HCT116 (cell line): ENCODE results near the gene SPIRE2. TPM values are rescaled to one million over a fixed set of nuclear protein-coding genes. Genes with fewer than 3 reads are reported as not detected.

ENCODE experiments used
- ATAC-seq: fragments of 200-7000 bp; cut with Tn5 transposase; 2 replicates; pipeline ENCODE4 v1.9.1; 2020; ENCODE audit warnings: mild to moderate bottlenecking, moderate library complexity
- BruUV-seq: library from RNA; stranded (reverse); fragments of 400-500 nt; replicated peaks from 2 replicates; lab custom pipeline; 2021; lab: Mats Ljungman, UMichigan
- CTCF ChIA-PET: fragments of 300-600 bp; sonication (Branson Sonifier 250); formaldehyde crosslinking; loops from one replicate; lab custom pipeline; 2021; ENCODE audit warnings: antibody characterized with exemption; lab: Charles Lee
- POLR2A ChIA-PET: fragments of 300-600, 350-600 bp; sonication (Branson Sonifier 250); formaldehyde crosslinking; loops from one replicate; lab custom pipeline; 2021; ENCODE audit warnings: antibody characterized with exemption; lab: Charles Lee
- RAD21 ChIA-PET, 2 experiments: fragments of 300-600 bp; sonication (Branson Sonifier 250); formaldehyde crosslinking; loops; one replicate each; lab custom pipeline; 2023; ENCODE audit warnings: low total read pairs in 2 of 2; ENCODE audit not compliant: uncharacterized antibody in 2 of 2, unreplicated experiment in 2 of 2, low non-redundant PET in 1 of 2; lab: Charles Lee
- DNase-seq: peaks from one replicate; pipeline ENCODE4 v3.0.0-alpha.2; 2010; ENCODE audit warnings: low read depth, low spot score
- H2AFZ ChIP-seq: fragments of 200-600 bp; shearing (Covaris generic), sonication (generic); 2 replicates; pipeline ENCODE4 v1.6.1; 2017; ENCODE audit warnings: low read depth, mixed run types, mixed read lengths, antibody characterized with exemption, low read length; ENCODE audit not compliant: poor library complexity, severe bottlenecking
- H3K27ac ChIP-seq: 2 replicates; pipeline ENCODE4 v1.5.1; 2012; ENCODE audit warnings: low read depth, low read length
- H3K27me3 ChIP-seq: fragments of 200-600 bp; sonication (generic); 2 replicates; pipeline ENCODE4 v1.6.1; 2016; ENCODE audit warnings: mixed run types, low read length, mixed read lengths; ENCODE audit not compliant: insufficient read depth
- H3K36me3 ChIP-seq, 2 experiments: fragments of 200-500 bp in 1 of 2; fragments of 200-600 bp in 1 of 2; sonication (Bioruptor generic) in 1 of 2; sonication (generic) in 1 of 2; 2 replicates each; pipeline versions ENCODE4 v1.5.1 to v1.6.1; 2014 to 2016; ENCODE audit warnings: low read length in 2 of 2, inconsistent platforms in 1 of 2, mixed read lengths in 1 of 2, mixed run types in 1 of 2; ENCODE audit not compliant: insufficient read depth in 2 of 2, control insufficient read depth in 1 of 2
- H3K4me1 ChIP-seq, 2 experiments: fragments of 200-600 bp in 1 of 2; sonication (generic) in 1 of 2; 2 replicates each; pipeline versions ENCODE4 v1.5.1 to v1.6.1; 2012 to 2017; ENCODE audit warnings: low read length in 2 of 2, inconsistent platforms in 1 of 2, mild to moderate bottlenecking in 1 of 2, mixed read lengths in 1 of 2, mixed run types in 1 of 2, moderate library complexity in 1 of 2; ENCODE audit not compliant: insufficient read depth in 2 of 2, control insufficient read depth in 1 of 2
- H3K4me2 ChIP-seq: fragments of 200-600 bp; sonication (generic); 2 replicates; pipeline ENCODE4 v1.6.1; 2017; ENCODE audit warnings: mixed run types, low read length, mixed read lengths
- H3K4me3 ChIP-seq, 2 experiments: fragments of 200-600 bp in 1 of 2; sonication (generic) in 1 of 2; replicated peaks in 1 of 2; 2 replicates each; pipeline ENCODE4 v1.5.1; 2011 to 2016; ENCODE audit warnings: low read length in 2 of 2, control low read depth in 1 of 2, low read depth in 1 of 2, mild to moderate bottlenecking in 1 of 2, mixed read lengths in 1 of 2, mixed run types in 1 of 2
- H3K79me2 ChIP-seq: fragments of 200-600 bp; sonication (generic); 2 replicates; pipeline ENCODE4 v1.6.1; 2017; ENCODE audit warnings: mild to moderate bottlenecking, mixed run types, low read length, moderate library complexity, mixed read lengths; ENCODE audit not compliant: insufficient read depth
- H3K9ac ChIP-seq: fragments of 200-600 bp; sonication (generic); 2 replicates; pipeline ENCODE4 v1.6.1; 2016; ENCODE audit warnings: low read length, mixed read lengths
- H3K9me2 ChIP-seq: fragments of 200-600 bp; sonication (generic), shearing (Covaris generic); 2 replicates; pipeline ENCODE4 v1.6.1; 2017; ENCODE audit warnings: mixed run types, mild to moderate bottlenecking, moderate library complexity; ENCODE audit not compliant: insufficient read depth
- H3K9me3 ChIP-seq, 2 experiments: fragments of 200-500 bp in 1 of 2; fragments of 200-600 bp in 1 of 2; sonication (Bioruptor generic) in 1 of 2; sonication (generic) in 1 of 2; 2 replicates each; pipeline ENCODE4 v1.6.1; 2014 to 2017; ENCODE audit warnings: low read length in 2 of 2, mixed read lengths in 2 of 2, inconsistent platforms in 1 of 2, low read depth in 1 of 2, mild to moderate bottlenecking in 1 of 2, mixed run types in 1 of 2, moderate library complexity in 1 of 2; ENCODE audit not compliant: control insufficient read depth in 1 of 2, insufficient read depth in 1 of 2
- H4K20me1 ChIP-seq: fragments of 200-600 bp; sonication (generic), shearing (Covaris generic); 2 replicates; pipeline ENCODE4 v1.6.1; 2017; ENCODE audit warnings: mixed run types, mild to moderate bottlenecking, moderate library complexity; ENCODE audit not compliant: insufficient read depth
- CBX3 ChIP-seq: IDR thresholded peaks from 2 replicates; pipeline ENCODE4 v1.6.1; 2012; ENCODE audit warnings: low read depth
- EGR1 ChIP-seq: IDR thresholded peaks from 2 replicates; pipeline ENCODE4 v1.6.1; 2012; ENCODE audit warnings: low read depth
- ELF1 ChIP-seq: IDR thresholded peaks from 2 replicates; pipeline ENCODE4 v1.6.1; 2012; ENCODE audit warnings: low read depth, borderline replicate concordance
- EZH2 ChIP-seq: fragments of 200-600 bp; sonication (generic); IDR thresholded peaks from 2 replicates; pipeline ENCODE4 v1.6.1; 2017; ENCODE audit warnings: antibody characterized with exemption, mixed run types
- EZH2phosphoT487 ChIP-seq: fragments of 200-600 bp; IDR thresholded peaks from 2 replicates; pipeline ENCODE4 v1.6.1; 2018; ENCODE audit warnings: antibody characterized with exemption, borderline replicate concordance
- FOSL1 ChIP-seq: IDR thresholded peaks from 2 replicates; pipeline ENCODE4 v1.6.1; 2012; ENCODE audit warnings: low read depth
- JUND ChIP-seq: IDR thresholded peaks from 2 replicates; pipeline ENCODE4 v1.6.1; 2012
- RAD21 ChIP-seq: IDR thresholded peaks from 2 replicates; pipeline ENCODE4 v1.6.1; 2012; ENCODE audit warnings: low read depth, mild to moderate bottlenecking
- SIN3A ChIP-seq: IDR thresholded peaks from 2 replicates; pipeline ENCODE4 v1.6.1; 2012; ENCODE audit warnings: low read depth
- SRF ChIP-seq: IDR thresholded peaks from 2 replicates; pipeline ENCODE4 v1.6.1; 2012; ENCODE audit warnings: low read depth
- TCF7L2 ChIP-seq: IDR thresholded peaks from 2 replicates; pipeline ENCODE4 v1.7.0; 2011; ENCODE audit warnings: borderline replicate concordance, inconsistent platforms; ENCODE audit not compliant: insufficient read depth, insufficient read length; ENCODE audit errors: extremely low read depth
- YY1 ChIP-seq: IDR thresholded peaks from 2 replicates; pipeline ENCODE4 v1.6.1; 2011; ENCODE audit warnings: low read length, low read depth, moderate library complexity, mild to moderate bottlenecking; ENCODE audit not compliant: insufficient replicate concordance; ENCODE audit errors: extremely low read depth
- ZNF274 ChIP-seq: fragments of 200-500 bp; sonication (Bioruptor generic); IDR thresholded peaks from 2 replicates; pipeline ENCODE4 v1.6.1; 2014; ENCODE audit warnings: mild to moderate bottlenecking, low read depth, low read length, inconsistent platforms
- intact Hi-C: fragments of 100-400 bp; cut with micrococcal nuclease; formaldehyde crosslinking; loops from 2 replicates; pipeline ENCODE4 v1.10.0; 2022
- total RNA-seq: library from RNA; stranded (reverse); gene quantifications from one replicate; pipeline ENCODE4 v1.2.1, GENCODE V29; 2021; ENCODE audit not compliant: unreplicated experiment
- TF ChIP-seq, protein P1 (sequence below): IDR thresholded peaks from 2 replicates; pipeline ENCODE4 v1.6.1; 2012; ENCODE audit warnings: low read depth
- TF ChIP-seq, protein P2 (sequence below): IDR thresholded peaks from 2 replicates; pipeline ENCODE4 v1.6.1; 2011; ENCODE audit warnings: mild to moderate bottlenecking, low read length, moderate library complexity; ENCODE audit not compliant: insufficient replicate concordance; ENCODE audit errors: extremely low read depth
- TF ChIP-seq, protein P3 (sequence below): IDR thresholded peaks from 2 replicates; pipeline ENCODE4 v1.6.1; 2012
- TF ChIP-seq, protein P4 (sequence below), 3 experiments: fragments of 200-600 bp in 1 of 3; sonication (generic) in 1 of 3; IDR thresholded peaks in 2 of 3; conservative IDR thresholded peaks in 1 of 3; 2 replicates each; pipeline ENCODE4 v1.5.1; 2012 to 2017; ENCODE audit warnings: low read depth in 2 of 3, low read length in 2 of 3, antibody characterized with exemption in 1 of 3, borderline replicate concordance in 1 of 3, control low read depth in 1 of 3, mild to moderate bottlenecking in 1 of 3, mixed read lengths in 1 of 3, mixed run types in 1 of 3, moderate library complexity in 1 of 3; ENCODE audit not compliant: insufficient read depth in 1 of 3
- TF ChIP-seq, protein P5 (sequence below): IDR thresholded peaks from 2 replicates; pipeline ENCODE4 v1.6.1; 2012

The SPIRE2 gene
- total RNA-seq, 1 experiment from 2014 or later, result 21.2 TPM

DNA sequence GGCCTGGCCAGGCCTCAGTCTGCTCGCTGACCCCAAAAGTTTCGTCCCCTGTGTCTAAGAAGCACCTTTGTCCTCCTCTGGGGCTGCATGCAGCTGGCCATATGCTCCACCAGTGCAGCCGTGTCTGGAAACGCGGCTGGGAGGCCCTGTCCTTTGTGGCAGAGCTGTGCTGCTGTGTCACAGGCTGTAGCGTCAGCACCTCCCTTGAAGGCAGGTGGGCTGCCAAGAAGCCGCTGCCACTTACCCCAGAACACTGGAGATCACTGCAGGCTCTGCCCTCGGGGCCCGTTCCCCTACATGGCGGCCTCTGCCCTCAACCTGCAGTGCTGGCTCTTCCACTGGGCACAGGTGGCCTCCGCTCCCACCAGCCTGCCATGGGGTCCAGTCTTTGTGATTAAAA, 74.7 kb downstream of the SPIRE2 start:
- no peak for DNase-seq
- intact Hi-C loops, result no loop called here

More for the DNA sequence above, 74.7 kb downstream of the SPIRE2 start:
- H3K79me2 ChIP-seq, result peaks cover 3% of the 10 kb centered on the region; the same call in 1 of the 2 replicates
- no peaks in the 10 kb centered on the region for H4K20me1 ChIP-seq
- H3K36me3 ChIP-seq, result peaks cover 30 to 43% of the 10 kb centered on the region in 2 experiments; a peak in 3 of 4 replicates
- ChIA-PET RAD21 (no interaction called here), CTCF (no interaction called here), POLR2A (no interaction called here)
- H2AFZ ChIP-seq, result no peak overlapping the region
- no peak overlapping the region for H3K9ac ChIP-seq
- TF ChIP-seq, protein P1, sequence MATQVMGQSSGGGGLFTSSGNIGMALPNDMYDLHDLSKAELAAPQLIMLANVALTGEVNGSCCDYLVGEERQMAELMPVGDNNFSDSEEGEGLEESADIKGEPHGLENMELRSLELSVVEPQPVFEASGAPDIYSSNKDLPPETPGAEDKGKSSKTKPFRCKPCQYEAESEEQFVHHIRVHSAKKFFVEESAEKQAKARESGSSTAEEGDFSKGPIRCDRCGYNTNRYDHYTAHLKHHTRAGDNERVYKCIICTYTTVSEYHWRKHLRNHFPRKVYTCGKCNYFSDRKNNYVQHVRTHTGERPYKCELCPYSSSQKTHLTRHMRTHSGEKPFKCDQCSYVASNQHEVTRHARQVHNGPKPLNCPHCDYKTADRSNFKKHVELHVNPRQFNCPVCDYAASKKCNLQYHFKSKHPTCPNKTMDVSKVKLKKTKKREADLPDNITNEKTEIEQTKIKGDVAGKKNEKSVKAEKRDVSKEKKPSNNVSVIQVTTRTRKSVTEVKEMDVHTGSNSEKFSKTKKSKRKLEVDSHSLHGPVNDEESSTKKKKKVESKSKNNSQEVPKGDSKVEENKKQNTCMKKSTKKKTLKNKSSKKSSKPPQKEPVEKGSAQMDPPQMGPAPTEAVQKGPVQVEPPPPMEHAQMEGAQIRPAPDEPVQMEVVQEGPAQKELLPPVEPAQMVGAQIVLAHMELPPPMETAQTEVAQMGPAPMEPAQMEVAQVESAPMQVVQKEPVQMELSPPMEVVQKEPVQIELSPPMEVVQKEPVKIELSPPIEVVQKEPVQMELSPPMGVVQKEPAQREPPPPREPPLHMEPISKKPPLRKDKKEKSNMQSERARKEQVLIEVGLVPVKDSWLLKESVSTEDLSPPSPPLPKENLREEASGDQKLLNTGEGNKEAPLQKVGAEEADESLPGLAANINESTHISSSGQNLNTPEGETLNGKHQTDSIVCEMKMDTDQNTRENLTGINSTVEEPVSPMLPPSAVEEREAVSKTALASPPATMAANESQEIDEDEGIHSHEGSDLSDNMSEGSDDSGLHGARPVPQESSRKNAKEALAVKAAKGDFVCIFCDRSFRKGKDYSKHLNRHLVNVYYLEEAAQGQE, result no peak
- no peak for TF ChIP-seq JUND
- TF ChIP-seq EZH2phosphoT487, result no peak
- TF ChIP-seq, protein P2, sequence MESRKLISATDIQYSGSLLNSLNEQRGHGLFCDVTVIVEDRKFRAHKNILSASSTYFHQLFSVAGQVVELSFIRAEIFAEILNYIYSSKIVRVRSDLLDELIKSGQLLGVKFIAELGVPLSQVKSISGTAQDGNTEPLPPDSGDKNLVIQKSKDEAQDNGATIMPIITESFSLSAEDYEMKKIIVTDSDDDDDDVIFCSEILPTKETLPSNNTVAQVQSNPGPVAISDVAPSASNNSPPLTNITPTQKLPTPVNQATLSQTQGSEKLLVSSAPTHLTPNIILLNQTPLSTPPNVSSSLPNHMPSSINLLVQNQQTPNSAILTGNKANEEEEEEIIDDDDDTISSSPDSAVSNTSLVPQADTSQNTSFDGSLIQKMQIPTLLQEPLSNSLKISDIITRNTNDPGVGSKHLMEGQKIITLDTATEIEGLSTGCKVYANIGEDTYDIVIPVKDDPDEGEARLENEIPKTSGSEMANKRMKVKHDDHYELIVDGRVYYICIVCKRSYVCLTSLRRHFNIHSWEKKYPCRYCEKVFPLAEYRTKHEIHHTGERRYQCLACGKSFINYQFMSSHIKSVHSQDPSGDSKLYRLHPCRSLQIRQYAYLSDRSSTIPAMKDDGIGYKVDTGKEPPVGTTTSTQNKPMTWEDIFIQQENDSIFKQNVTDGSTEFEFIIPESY, result no peak
- no peak for TF ChIP-seq TCF7L2
- TF ChIP-seq ELF1, result no peak
- no peak for TF ChIP-seq SIN3A
- TF ChIP-seq RAD21, result no peak
- TF ChIP-seq SRF, result no peak
- TF ChIP-seq, protein P3, sequence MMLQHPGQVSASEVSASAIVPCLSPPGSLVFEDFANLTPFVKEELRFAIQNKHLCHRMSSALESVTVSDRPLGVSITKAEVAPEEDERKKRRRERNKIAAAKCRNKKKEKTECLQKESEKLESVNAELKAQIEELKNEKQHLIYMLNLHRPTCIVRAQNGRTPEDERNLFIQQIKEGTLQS, result no peak
- TF ChIP-seq FOSL1, result no peak
- TF ChIP-seq, protein P4, sequence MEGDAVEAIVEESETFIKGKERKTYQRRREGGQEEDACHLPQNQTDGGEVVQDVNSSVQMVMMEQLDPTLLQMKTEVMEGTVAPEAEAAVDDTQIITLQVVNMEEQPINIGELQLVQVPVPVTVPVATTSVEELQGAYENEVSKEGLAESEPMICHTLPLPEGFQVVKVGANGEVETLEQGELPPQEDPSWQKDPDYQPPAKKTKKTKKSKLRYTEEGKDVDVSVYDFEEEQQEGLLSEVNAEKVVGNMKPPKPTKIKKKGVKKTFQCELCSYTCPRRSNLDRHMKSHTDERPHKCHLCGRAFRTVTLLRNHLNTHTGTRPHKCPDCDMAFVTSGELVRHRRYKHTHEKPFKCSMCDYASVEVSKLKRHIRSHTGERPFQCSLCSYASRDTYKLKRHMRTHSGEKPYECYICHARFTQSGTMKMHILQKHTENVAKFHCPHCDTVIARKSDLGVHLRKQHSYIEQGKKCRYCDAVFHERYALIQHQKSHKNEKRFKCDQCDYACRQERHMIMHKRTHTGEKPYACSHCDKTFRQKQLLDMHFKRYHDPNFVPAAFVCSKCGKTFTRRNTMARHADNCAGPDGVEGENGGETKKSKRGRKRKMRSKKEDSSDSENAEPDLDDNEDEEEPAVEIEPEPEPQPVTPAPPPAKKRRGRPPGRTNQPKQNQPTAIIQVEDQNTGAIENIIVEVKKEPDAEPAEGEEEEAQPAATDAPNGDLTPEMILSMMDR (IDR thresholded peaks at IDR 0.05 in 2 of 3, conservative IDR thresholded peaks at IDR 0.05 in 1 of 3; ENCODE audit: borderline replicate concordance in 1 of 3, insufficient read depth in 1 of 3, low read depth in 2 of 3, low read length in 2 of 3), result no peak
- TF ChIP-seq EGR1, result no peak
- TF ChIP-seq YY1, result no peak
- no peak for TF ChIP-seq ZNF274
- no peak for TF ChIP-seq EZH2
- TF ChIP-seq, protein P5, sequence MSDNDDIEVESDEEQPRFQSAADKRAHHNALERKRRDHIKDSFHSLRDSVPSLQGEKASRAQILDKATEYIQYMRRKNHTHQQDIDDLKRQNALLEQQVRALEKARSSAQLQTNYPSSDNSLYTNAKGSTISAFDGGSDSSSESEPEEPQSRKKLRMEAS, result no peak
- TF ChIP-seq CBX3, result no peak
- H3K9me3 ChIP-seq, result no peaks in the 10 kb centered on the region
- H3K4me1 ChIP-seq, result no peaks in the 10 kb centered on the region
- ATAC-seq, result no peak
- no peak overlapping the region for H3K27ac ChIP-seq
- BruUV-seq, result no TSS peak
- H3K9me2 ChIP-seq, result no peaks in the 10 kb centered on the region
- no peak overlapping the region for H3K4me2 ChIP-seq
- H3K27me3 ChIP-seq, result no peaks in the 10 kb centered on the region
- H3K4me3 ChIP-seq, result no peak overlapping the region
